ENCODE measurements around the gene DOCK11. TPM values are rescaled to one million over a fixed set of nuclear protein-coding genes. Genes with fewer than 3 reads are reported as not detected.

DOCK11 gene
- total RNA-seq, 4 donors from 2014 or later, result 36.0 to 50.0 (median 41.1) TPM

GRCh38 chrX:118523920-118524319 is 28.3 kb downstream of the DOCK11 start:
- Histone ChIP-seq H3K27me3 (no peaks in the 10 kb centered on the region), H3K4me3 (replicated peaks in 1 of 3) (no peak overlapping the region), H3K36me3 (no peaks in the 10 kb centered on the region), H3K4me1 (peaks cover 23 to 41% of the 10 kb centered on the region in 2 donors), H3K9me3 (no peaks in the 10 kb centered on the region), H3K27ac (peak overlapping the region in 2 of 3 donors; percentile 24 to 52)
- TF ChIP-seq POLR2A (IDR thresholded peaks at IDR 0.05) (no peak), CTCF (IDR thresholded peaks at IDR 0.05) (no peak)
- WGBS, 2 donors, result 67 to 68% methylated on average over 4 of the region's 4 CpGs
- intact Hi-C loops (cut with DNase I), result no loop called here
- no peak for DNase-seq

GRCh38 chrX:118524344-118524743 is 28.7 kb downstream of the DOCK11 start:
- Histone ChIP-seq H3K36me3 (no peaks in the 10 kb centered on the region), H3K4me1 (peaks cover 20 to 41% of the 10 kb centered on the region in 2 donors), H3K27ac (peak overlapping the region in 1 of 3 donors; percentile 52), H3K4me3 (replicated peaks in 1 of 3) (no peak overlapping the region), H3K27me3 (no peaks in the 10 kb centered on the region), H3K9me3 (no peaks in the 10 kb centered on the region)
- no peak for TF ChIP-seq POLR2A (IDR thresholded peaks at IDR 0.05)
- no peak for TF ChIP-seq CTCF (IDR thresholded peaks at IDR 0.05)
- DNase-seq, result no peak
- WGBS, 2 donors, result 59 to 61% methylated on average over 3 of the region's 3 CpGs
- intact Hi-C loops (cut with DNase I), result no loop called here

GRCh38 chrX:118525174-118525730 is 29.6 kb downstream of the DOCK11 start:
- no peaks in the 10 kb centered on the region for H3K9me3 ChIP-seq
- no peak for DNase-seq
- H3K4me3 ChIP-seq (replicated peaks in 1 of 3), result no peak overlapping the region
- peaks cover 13 to 38% of the 10 kb centered on the region in 2 donors for H3K4me1 ChIP-seq
- TF ChIP-seq POLR2A (IDR thresholded peaks at IDR 0.05) (no peak), CTCF (IDR thresholded peaks at IDR 0.05) (no peak)
- no peak overlapping the region for H3K27ac ChIP-seq
- intact Hi-C loops (cut with DNase I), result no loop called here
- no peaks in the 10 kb centered on the region for H3K27me3 ChIP-seq
- no peaks in the 10 kb centered on the region for H3K36me3 ChIP-seq
- WGBS, 2 donors, result 93 to 95% methylated on average over 4 of the region's 4 CpGs

GRCh38 chrX:118526149-118526548 is 30.5 kb downstream of the DOCK11 start:
- H3K36me3 ChIP-seq, result no peaks in the 10 kb centered on the region
- H3K4me3 ChIP-seq (replicated peaks in 1 of 3), result no peak overlapping the region
- no peak for DNase-seq
- 38 to 58% methylated on average over 2 to 4 of the region's 4 CpGs for WGBS, 2 donors
- H3K27me3 ChIP-seq, result no peaks in the 10 kb centered on the region
- H3K27ac ChIP-seq, result no peak overlapping the region
- no peak for TF ChIP-seq CTCF (IDR thresholded peaks at IDR 0.05)
- no peak for TF ChIP-seq POLR2A (IDR thresholded peaks at IDR 0.05)
- intact Hi-C loops (cut with DNase I), result no loop called here
- peaks cover 4 to 29% of the 10 kb centered on the region in 2 donors for H3K4me1 ChIP-seq
- H3K9me3 ChIP-seq, result no peaks in the 10 kb centered on the region

- TF ChIP-seq CTCF (IDR thresholded peaks at IDR 0.05) (no peak), POLR2A (IDR thresholded peaks at IDR 0.05) (no peak)
- Histone ChIP-seq H3K27ac (no peak overlapping the region), H3K4me3 (replicated peaks in 1 of 3) (no peak overlapping the region), H3K27me3 (no peaks in the 10 kb centered on the region), H3K4me1 (peaks cover 0 to 9% of the 10 kb centered on the region in 2 donors), H3K9me3 (no peaks in the 10 kb centered on the region), H3K36me3 (no peaks in the 10 kb centered on the region)
- 85 to 90% methylated on average over 10 of the region's 10 CpGs for WGBS, 2 donors
- DNase-seq, result no peak
- intact Hi-C loops (cut with DNase I), result no loop called here
These were observed 32.6 kb downstream of the DOCK11 start for GRCh38 chrX:118528071-118528737.
